ENCODE results near the gene ELSPBP1.

Gene ELSPBP1

GRCh38 chr19:48036765-48037164 is 42.3 kb downstream of the ELSPBP1 start:
- Histone ChIP-seq H2AFZ (ENCODE audit: low read length) (no peak overlapping the region), H3K27me3 (ENCODE audit: control insufficient read depth in 3 of 3, insufficient read depth in 3 of 3, low read depth in 1 of 3, low read length in 3 of 3) (no peaks in the 10 kb centered on the region), H2BK120ac (ENCODE audit: low read depth, low read length) (no peak overlapping the region), H2BK15ac (ENCODE audit: low read length) (no peak overlapping the region), H3K27ac (replicated peaks; ENCODE audit: low read length) (no peak overlapping the region), H3K23ac (ENCODE audit: low read depth, low read length, poor library complexity) (no peak overlapping the region), H2BK12ac (ENCODE audit: low read length) (no peak overlapping the region), H4K8ac (ENCODE audit: low read depth, low read length) (no peak overlapping the region), H3K18ac (ENCODE audit: low read length) (no peak overlapping the region), H3K79me1 (ENCODE audit: low read depth, low read length) (no peaks in the 10 kb centered on the region), H3K9ac (ENCODE audit: low read depth, low read length, poor library complexity) (no peak overlapping the region), H3K4me1 (ENCODE audit: control insufficient read depth in 2 of 2, insufficient read depth in 1 of 2, low read depth in 1 of 2, low read length in 2 of 2) (no peaks in the 10 kb centered on the region), H2AK5ac (ENCODE audit: low read depth, low read length) (no peak overlapping the region), H2BK5ac (ENCODE audit: low read length) (no peak overlapping the region), H3K4ac (ENCODE audit: low read length) (no peak overlapping the region), H3K4me3 (ENCODE audit: low read length in 2 of 2) (no peak overlapping the region), H3K14ac (ENCODE audit: low read length) (no peak overlapping the region), H4K91ac (ENCODE audit: low read depth, low read length, poor library complexity) (no peak overlapping the region), H3K4me2 (ENCODE audit: insufficient read depth, low read length, poor library complexity, severe bottlenecking) (no peak overlapping the region), H3K9me3 (replicated peaks in 1 of 2; ENCODE audit: control insufficient read depth in 2 of 2, insufficient read depth in 1 of 2, low read depth in 1 of 2, low read length in 2 of 2) (no peaks in the 10 kb centered on the region), H3K36me3 (replicated peaks in 1 of 2; ENCODE audit: control insufficient read depth in 2 of 2, insufficient read depth in 2 of 2, low read length in 2 of 2) (no peaks in the 10 kb centered on the region)
- no CpG with 5 or more reads among the region's 2 CpGs for WGBS, 2 donors (ENCODE audit: extremely low coverage in 2 of 2, insufficient read length in 2 of 2, insufficient replicate concordance in 1 of 2)
- DNase-seq (ENCODE audit: low spot score): no peak

- Histone ChIP-seq H4K8ac (ENCODE audit: low read depth, low read length) (no peak overlapping the region), H2BK5ac (ENCODE audit: low read length) (no peak overlapping the region), H2BK12ac (ENCODE audit: low read length) (no peak overlapping the region), H3K36me3 (replicated peaks in 1 of 2; ENCODE audit: control insufficient read depth in 2 of 2, insufficient read depth in 2 of 2, low read length in 2 of 2) (no peaks in the 10 kb centered on the region), H3K18ac (ENCODE audit: low read length) (no peak overlapping the region), H3K27me3 (ENCODE audit: control insufficient read depth in 3 of 3, insufficient read depth in 3 of 3, low read depth in 1 of 3, low read length in 3 of 3) (no peaks in the 10 kb centered on the region), H2AFZ (ENCODE audit: low read length) (no peak overlapping the region), H3K9ac (ENCODE audit: low read depth, low read length, poor library complexity) (no peak overlapping the region), H2BK120ac (ENCODE audit: low read depth, low read length) (no peak overlapping the region), H3K14ac (ENCODE audit: low read length) (no peak overlapping the region), H4K91ac (ENCODE audit: low read depth, low read length, poor library complexity) (no peak overlapping the region), H2AK5ac (ENCODE audit: low read depth, low read length) (no peak overlapping the region), H3K9me3 (replicated peaks in 1 of 2; ENCODE audit: control insufficient read depth in 2 of 2, insufficient read depth in 1 of 2, low read depth in 1 of 2, low read length in 2 of 2) (no peaks in the 10 kb centered on the region), H3K79me1 (ENCODE audit: low read depth, low read length) (no peaks in the 10 kb centered on the region), H3K4ac (ENCODE audit: low read length) (no peak overlapping the region), H3K4me3 (ENCODE audit: low read length in 2 of 2) (no peak overlapping the region), H3K4me2 (ENCODE audit: insufficient read depth, low read length, poor library complexity, severe bottlenecking) (no peak overlapping the region), H3K23ac (ENCODE audit: low read depth, low read length, poor library complexity) (no peak overlapping the region), H3K27ac (replicated peaks; ENCODE audit: low read length) (no peak overlapping the region), H3K4me1 (ENCODE audit: control insufficient read depth in 2 of 2, insufficient read depth in 1 of 2, low read depth in 1 of 2, low read length in 2 of 2) (no peaks in the 10 kb centered on the region), H2BK15ac (ENCODE audit: low read length) (no peak overlapping the region)
- no CpG with 5 or more reads among the region's 2 CpGs for WGBS, 2 donors (ENCODE audit: extremely low coverage in 2 of 2, insufficient read length in 2 of 2, insufficient replicate concordance in 1 of 2)
- no peak for DNase-seq (ENCODE audit: low spot score)
These were observed 47.6 kb downstream of the ELSPBP1 start for GRCh38 chr19:48041877-48042580.

GRCh38 chr19:48043675-48044258 is 49.3 kb downstream of the ELSPBP1 start, which contains the start of gene CABP5:
TSS of gene CABP5 (minus strand) at chr19:48044079. CDS start at chr19:48043922, 157 bp downstream.
- H3K23ac ChIP-seq (ENCODE audit: low read depth, low read length, poor library complexity): peak within 1 kb of the TSS; percentile 12

GRCh38 chr19:48044561-48044960 is 50.1 kb downstream of the ELSPBP1 start:
- H2BK5ac ChIP-seq (ENCODE audit: low read length): no peak overlapping the region
- no peak overlapping the region for H2BK15ac ChIP-seq (ENCODE audit: low read length)
- H3K9me3 ChIP-seq (replicated peaks in 1 of 2; ENCODE audit: control insufficient read depth in 2 of 2, insufficient read depth in 1 of 2, low read depth in 1 of 2, low read length in 2 of 2): no peaks in the 10 kb centered on the region
- no peak overlapping the region for H3K9ac ChIP-seq (ENCODE audit: low read depth, low read length, poor library complexity)
- H3K23ac ChIP-seq (ENCODE audit: low read depth, low read length, poor library complexity): no peak overlapping the region
- H3K27me3 ChIP-seq (ENCODE audit: control insufficient read depth in 3 of 3, insufficient read depth in 3 of 3, low read depth in 1 of 3, low read length in 3 of 3): no peaks in the 10 kb centered on the region
- no peak overlapping the region for H4K8ac ChIP-seq (ENCODE audit: low read depth, low read length)
- no peak overlapping the region for H3K4me2 ChIP-seq (ENCODE audit: insufficient read depth, low read length, poor library complexity, severe bottlenecking)
- no peak overlapping the region for H3K14ac ChIP-seq (ENCODE audit: low read length)
- no peak overlapping the region for H2AK5ac ChIP-seq (ENCODE audit: low read depth, low read length)
- no peak overlapping the region for H2BK120ac ChIP-seq (ENCODE audit: low read depth, low read length)
- H2AFZ ChIP-seq (ENCODE audit: low read length): no peak overlapping the region
- H3K4me3 ChIP-seq (ENCODE audit: low read length in 2 of 2): no peak overlapping the region
- no peak overlapping the region for H3K27ac ChIP-seq (replicated peaks; ENCODE audit: low read length)
- no peak for DNase-seq (ENCODE audit: low spot score)
- H3K4me1 ChIP-seq (ENCODE audit: control insufficient read depth in 2 of 2, insufficient read depth in 1 of 2, low read depth in 1 of 2, low read length in 2 of 2): no peaks in the 10 kb centered on the region
- no peak overlapping the region for H3K4ac ChIP-seq (ENCODE audit: low read length)
- H2BK12ac ChIP-seq (ENCODE audit: low read length): no peak overlapping the region
- H3K18ac ChIP-seq (ENCODE audit: low read length): no peak overlapping the region
- H4K91ac ChIP-seq (ENCODE audit: low read depth, low read length, poor library complexity): no peak overlapping the region
- no CpG with 5 or more reads among the region's 5 CpGs for WGBS, 2 donors (ENCODE audit: extremely low coverage in 2 of 2, insufficient read length in 2 of 2, insufficient replicate concordance in 1 of 2)
- no peaks in the 10 kb centered on the region for H3K79me1 ChIP-seq (ENCODE audit: low read depth, low read length)
- H3K36me3 ChIP-seq (replicated peaks in 1 of 2; ENCODE audit: control insufficient read depth in 2 of 2, insufficient read depth in 2 of 2, low read length in 2 of 2): no peaks in the 10 kb centered on the region

More at GRCh38 chr19:48043675-48044258, 49.3 kb downstream of the ELSPBP1 start, which contains the start of gene CABP5:
- no peak within 1 kb of the TSS for H2BK120ac ChIP-seq (ENCODE audit: low read depth, low read length)
- H3K9ac ChIP-seq (ENCODE audit: low read depth, low read length, poor library complexity): no peak within 1 kb of the TSS
- H3K18ac ChIP-seq (ENCODE audit: low read length): peak within 1 kb of the TSS; percentile 42
- H3K79me1 ChIP-seq (ENCODE audit: low read depth, low read length): no peaks in the 10 kb centered on the region
- H2BK15ac ChIP-seq (ENCODE audit: low read length): no peak within 1 kb of the TSS
- no peaks in the 10 kb centered on the region for H3K27me3 ChIP-seq (ENCODE audit: control insufficient read depth in 3 of 3, insufficient read depth in 3 of 3, low read depth in 1 of 3, low read length in 3 of 3)
- DNase-seq (ENCODE audit: low spot score): no peak
- H4K91ac ChIP-seq (ENCODE audit: low read depth, low read length, poor library complexity): no peak within 1 kb of the TSS
- no peak within 1 kb of the TSS for H3K14ac ChIP-seq (ENCODE audit: low read length)
- H3K4me1 ChIP-seq (ENCODE audit: control insufficient read depth in 2 of 2, insufficient read depth in 1 of 2, low read depth in 1 of 2, low read length in 2 of 2): no peaks in the 10 kb centered on the region
- H2AFZ ChIP-seq (ENCODE audit: low read length): no peak within 1 kb of the TSS
- H3K36me3 ChIP-seq (replicated peaks in 1 of 2; ENCODE audit: control insufficient read depth in 2 of 2, insufficient read depth in 2 of 2, low read length in 2 of 2): no peaks in the 10 kb centered on the region
- no peak within 1 kb of the TSS for H3K4ac ChIP-seq (ENCODE audit: low read length)
- WGBS, 2 donors (ENCODE audit: extremely low coverage in 2 of 2, insufficient read length in 2 of 2, insufficient replicate concordance in 1 of 2): no CpG with 5 or more reads among the region's 10 CpGs
- H2AK5ac ChIP-seq (ENCODE audit: low read depth, low read length): peak within 1 kb of the TSS; percentile 10
- H2BK12ac ChIP-seq (ENCODE audit: low read length): no peak within 1 kb of the TSS
- no peak within 1 kb of the TSS for H3K4me3 ChIP-seq (ENCODE audit: low read length in 2 of 2)
- H2BK5ac ChIP-seq (ENCODE audit: low read length): no peak within 1 kb of the TSS
- no peaks in the 10 kb centered on the region for H3K9me3 ChIP-seq (replicated peaks in 1 of 2; ENCODE audit: control insufficient read depth in 2 of 2, insufficient read depth in 1 of 2, low read depth in 1 of 2, low read length in 2 of 2)
- no peak within 1 kb of the TSS for H4K8ac ChIP-seq (ENCODE audit: low read depth, low read length)
- H3K4me2 ChIP-seq (ENCODE audit: insufficient read depth, low read length, poor library complexity, severe bottlenecking): no peak within 1 kb of the TSS
- H3K27ac ChIP-seq (replicated peaks; ENCODE audit: low read length): no peak within 1 kb of the TSS

All from neuronal stem cell (in vitro differentiated cells).